ENCODE data around the gene ENC1.

DNA sequence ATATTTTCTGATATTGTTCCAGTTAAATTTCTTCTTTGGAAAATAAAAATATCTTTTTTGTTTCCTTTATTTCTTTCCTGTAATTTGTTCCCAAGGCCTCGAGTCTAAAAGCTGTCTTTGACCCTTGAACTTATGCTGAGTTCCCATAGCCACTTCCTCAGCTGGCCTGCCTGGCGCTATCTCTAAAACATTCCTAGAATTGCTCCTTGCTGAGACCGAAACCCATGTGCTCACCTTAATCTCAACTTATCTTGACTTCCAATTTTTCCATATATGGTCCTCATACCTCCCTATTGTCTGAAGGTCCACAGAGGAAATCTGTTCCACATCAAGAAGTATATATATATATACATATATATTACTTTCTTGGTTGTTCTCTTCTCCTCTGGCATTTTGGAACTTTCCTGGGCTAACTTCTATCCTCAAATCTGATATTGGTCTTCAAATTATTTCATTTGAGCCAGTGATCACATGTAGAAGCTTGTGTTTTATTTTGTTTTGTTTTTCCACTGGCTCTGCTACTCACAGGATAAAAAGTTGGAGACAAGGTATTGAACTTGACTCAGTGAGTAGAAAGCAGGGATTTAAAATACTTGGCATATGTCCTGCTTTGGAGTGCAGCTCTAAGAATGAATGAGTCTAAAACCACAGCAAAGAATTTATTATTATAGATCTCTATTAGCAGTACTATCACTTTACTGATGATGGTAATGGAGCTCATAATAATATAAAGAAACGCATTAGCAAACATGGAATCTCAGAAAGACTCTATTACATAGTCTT lies 45.2 kb downstream of the ENC1 start:
- TF ChIP-seq CTCF (IDR thresholded peaks at IDR 0.05): no peak
- no peak for TF ChIP-seq POLR2A (IDR thresholded peaks at IDR 0.05)

Measured in heart left ventricle (tissue), 13 donors.